ENCODE results near the gene LSAMP.

GRCh38 chr3:116140100-116140689 is 305.1 kb downstream of the LSAMP start:
- TF ChIP-seq EZH2 (IDR thresholded peaks at IDR 0.05; ENCODE audit: insufficient read depth, low read length) (no peak), CTCF (IDR thresholded peaks at IDR 0.05; ENCODE audit: insufficient read depth, low read depth, low read length) (peak; percentile 90)

All from astrocyte (in vitro differentiated cells and primary cell).